ENCODE results near the gene TCF19.

TCF19 gene

DNA sequence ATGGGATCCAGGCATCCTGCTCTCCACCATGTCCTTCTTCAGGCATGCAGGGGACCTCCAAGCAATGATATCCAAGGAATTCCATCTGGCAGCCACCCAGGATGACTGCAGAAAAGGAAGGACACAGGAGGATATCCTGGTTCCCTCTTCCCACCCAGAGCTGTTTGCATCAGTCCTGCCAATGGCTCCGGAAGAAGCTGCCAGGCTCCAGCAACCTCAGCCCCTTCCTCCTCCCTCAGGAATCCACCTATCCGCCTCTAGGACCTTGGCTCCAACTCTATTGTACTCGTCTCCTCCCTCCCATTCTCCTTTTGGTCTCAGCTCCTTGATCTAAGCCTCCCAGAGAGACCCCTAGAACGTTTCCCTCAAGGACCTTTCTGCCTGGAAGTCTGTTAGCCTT lies 18.8 kb upstream of the TCF19 start:
- H2AFZ ChIP-seq (ENCODE audit: low read depth, low read length) = no peak overlapping the region
- H3K4me1 ChIP-seq (ENCODE audit: insufficient read depth, low read length) = no peaks in the 10 kb centered on the region
- peaks cover 16% of the 10 kb centered on the region for H3K36me3 ChIP-seq (ENCODE audit: insufficient read depth, low read length)
- H3K27me3 ChIP-seq (ENCODE audit: insufficient read depth, low read length) = no peaks in the 10 kb centered on the region
- H3K4me3 ChIP-seq (ENCODE audit: low read length) = no peak overlapping the region
- no peaks in the 10 kb centered on the region for H3K9me3 ChIP-seq (ENCODE audit: low read length)

GRCh38 chr6:31140643-31141042 lies 17.7 kb upstream of the TCF19 start:
- no peak overlapping the region for H3K4me3 ChIP-seq (ENCODE audit: low read length)
- H3K4me1 ChIP-seq (ENCODE audit: insufficient read depth, low read length) = no peaks in the 10 kb centered on the region
- H2AFZ ChIP-seq (ENCODE audit: low read depth, low read length) = no peak overlapping the region
- no peaks in the 10 kb centered on the region for H3K27me3 ChIP-seq (ENCODE audit: insufficient read depth, low read length)
- no peaks in the 10 kb centered on the region for H3K9me3 ChIP-seq (ENCODE audit: low read length)
- H3K36me3 ChIP-seq (ENCODE audit: insufficient read depth, low read length) = peaks cover 21% of the 10 kb centered on the region

DNA sequence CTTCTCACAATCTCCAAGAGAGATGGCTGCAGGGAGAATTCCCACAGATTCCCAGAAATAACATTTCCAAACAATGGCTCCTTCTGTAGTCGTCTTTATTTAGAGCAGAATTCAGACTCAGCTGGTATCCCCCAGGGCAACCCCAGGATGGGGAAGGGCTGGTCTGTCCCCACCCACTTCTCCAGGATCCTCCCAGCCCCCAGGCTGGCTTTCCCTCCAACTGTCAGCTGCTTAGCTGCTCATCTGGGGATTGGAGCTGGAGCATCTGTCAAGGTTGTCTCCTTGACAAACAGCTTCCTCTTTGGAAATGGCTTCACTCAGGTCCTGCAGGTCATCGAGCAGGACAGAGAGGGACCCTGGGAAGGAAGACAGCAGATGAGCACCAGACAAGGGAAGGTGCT lies 16.0 kb upstream of the TCF19 start:
- Histone ChIP-seq H3K9me3 (ENCODE audit: low read length) (no peaks in the 10 kb centered on the region), H3K4me1 (ENCODE audit: insufficient read depth, low read length) (no peaks in the 10 kb centered on the region), H3K27me3 (ENCODE audit: insufficient read depth, low read length) (no peaks in the 10 kb centered on the region), H3K36me3 (ENCODE audit: insufficient read depth, low read length) (peaks cover 21% of the 10 kb centered on the region), H2AFZ (ENCODE audit: low read depth, low read length) (no peak overlapping the region), H3K4me3 (ENCODE audit: low read length) (no peak overlapping the region)

GRCh38 chr6:31143148-31143547 lies 15.2 kb upstream of the TCF19 start:
- Histone ChIP-seq H3K4me1 (ENCODE audit: insufficient read depth, low read length) (no peaks in the 10 kb centered on the region), H3K4me3 (ENCODE audit: low read length) (no peak overlapping the region), H2AFZ (ENCODE audit: low read depth, low read length) (no peak overlapping the region)

GRCh38 chr6:31144296-31144969 lies 14.0 kb upstream of the TCF19 start:
- Histone ChIP-seq H3K4me3 (ENCODE audit: low read length) (no peak overlapping the region), H3K36me3 (ENCODE audit: insufficient read depth, low read length) (peaks cover 21% of the 10 kb centered on the region), H3K4me1 (ENCODE audit: insufficient read depth, low read length) (no peaks in the 10 kb centered on the region), H3K9me3 (ENCODE audit: low read length) (no peaks in the 10 kb centered on the region), H2AFZ (ENCODE audit: low read depth, low read length) (no peak overlapping the region), H3K27me3 (ENCODE audit: insufficient read depth, low read length) (no peaks in the 10 kb centered on the region)

More at GRCh38 chr6:31143148-31143547, 15.2 kb upstream of the TCF19 start:
- Histone ChIP-seq H3K27me3 (ENCODE audit: insufficient read depth, low read length) (no peaks in the 10 kb centered on the region), H3K9me3 (ENCODE audit: low read length) (no peaks in the 10 kb centered on the region), H3K36me3 (ENCODE audit: insufficient read depth, low read length) (peaks cover 21% of the 10 kb centered on the region)

- H3K4me1 ChIP-seq (ENCODE audit: insufficient read depth, low read length) = no peaks in the 10 kb centered on the region
- H2AFZ ChIP-seq (ENCODE audit: low read depth, low read length) = no peak overlapping the region
- no peaks in the 10 kb centered on the region for H3K27me3 ChIP-seq (ENCODE audit: insufficient read depth, low read length)
- no peak overlapping the region for H3K4me3 ChIP-seq (ENCODE audit: low read length)
- no peaks in the 10 kb centered on the region for H3K9me3 ChIP-seq (ENCODE audit: low read length)
- H3K36me3 ChIP-seq (ENCODE audit: insufficient read depth, low read length) = peaks cover 21% of the 10 kb centered on the region
Observed at GRCh38 chr6:31144970-31145340, 13.4 kb upstream of the TCF19 start.

DNA sequence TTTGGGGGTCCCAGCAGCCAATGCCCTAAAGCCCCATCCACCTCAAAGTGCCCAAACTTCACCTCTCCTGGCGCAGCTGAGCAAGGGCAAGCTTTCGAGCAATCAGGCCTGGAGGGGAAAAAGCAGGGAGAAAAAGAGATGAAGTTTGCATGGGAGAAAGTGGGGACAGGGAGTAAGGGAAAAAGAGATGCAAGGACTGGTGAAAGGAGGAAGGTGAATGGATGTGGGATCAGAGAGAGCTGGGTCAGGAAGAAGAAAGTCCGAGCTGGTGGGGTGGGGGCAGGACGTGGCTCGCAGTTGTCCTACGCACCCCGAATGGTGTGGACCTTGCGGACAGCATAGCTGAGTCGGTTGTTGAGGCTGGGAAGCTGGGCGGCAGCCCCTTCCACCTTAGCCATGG lies 13.0 kb upstream of the TCF19 start:
- no peaks in the 10 kb centered on the region for H3K27me3 ChIP-seq (ENCODE audit: insufficient read depth, low read length)
- peaks cover 25% of the 10 kb centered on the region for H3K36me3 ChIP-seq (ENCODE audit: insufficient read depth, low read length)
- no peaks in the 10 kb centered on the region for H3K9me3 ChIP-seq (ENCODE audit: low read length)
- no peak overlapping the region for H3K4me3 ChIP-seq (ENCODE audit: low read length)
- H3K4me1 ChIP-seq (ENCODE audit: insufficient read depth, low read length) = no peaks in the 10 kb centered on the region
- H2AFZ ChIP-seq (ENCODE audit: low read depth, low read length) = no peak overlapping the region

DNA sequence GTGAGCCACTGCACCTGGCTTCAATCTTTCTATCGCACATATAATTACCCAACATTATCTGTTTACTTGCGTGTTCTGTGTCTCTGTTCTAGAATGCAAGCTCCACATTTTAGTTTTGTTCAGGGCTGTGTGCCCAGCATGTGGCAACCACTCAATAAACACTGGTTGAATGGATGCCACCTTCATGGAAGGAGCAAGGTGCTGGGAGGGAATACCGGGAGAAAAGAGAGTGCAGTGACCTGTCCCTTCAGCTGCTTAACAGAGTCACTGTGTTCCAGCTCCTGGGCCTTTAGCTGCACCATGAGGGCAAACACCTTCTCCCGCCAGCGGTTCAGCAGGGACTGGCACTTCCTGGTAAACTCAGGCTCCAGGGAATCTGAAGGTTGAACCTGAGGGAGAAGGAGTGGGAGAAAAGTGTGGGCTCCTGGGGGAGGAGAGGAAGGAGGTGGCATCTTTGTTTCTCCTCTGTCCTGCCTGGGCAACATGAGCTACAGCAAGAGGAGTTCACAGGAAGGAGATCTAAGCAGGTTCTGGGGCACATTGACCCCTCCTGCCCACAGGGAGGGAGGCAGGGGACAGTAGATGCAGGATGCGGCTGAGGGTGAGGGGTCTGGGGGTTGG lies 8.5 kb upstream of the TCF19 start:
- Histone ChIP-seq H3K4me1 (ENCODE audit: insufficient read depth, low read length) (no peaks in the 10 kb centered on the region), H3K36me3 (ENCODE audit: insufficient read depth, low read length) (peaks cover 15% of the 10 kb centered on the region), H2AFZ (ENCODE audit: low read depth, low read length) (no peak overlapping the region), H3K4me3 (ENCODE audit: low read length) (no peak overlapping the region), H3K27me3 (ENCODE audit: insufficient read depth, low read length) (no peaks in the 10 kb centered on the region), H3K9me3 (ENCODE audit: low read length) (no peaks in the 10 kb centered on the region)

GRCh38 chr6:31152781-31153180 lies 5.6 kb upstream of the TCF19 start:
- Histone ChIP-seq H3K4me1 (ENCODE audit: insufficient read depth, low read length) (peaks cover 6% of the 10 kb centered on the region), H3K36me3 (ENCODE audit: insufficient read depth, low read length) (peaks cover 13% of the 10 kb centered on the region), H3K27me3 (ENCODE audit: insufficient read depth, low read length) (no peaks in the 10 kb centered on the region), H2AFZ (ENCODE audit: low read depth, low read length) (no peak overlapping the region), H3K9me3 (ENCODE audit: low read length) (no peaks in the 10 kb centered on the region), H3K4me3 (ENCODE audit: low read length) (no peak overlapping the region)

DNA sequence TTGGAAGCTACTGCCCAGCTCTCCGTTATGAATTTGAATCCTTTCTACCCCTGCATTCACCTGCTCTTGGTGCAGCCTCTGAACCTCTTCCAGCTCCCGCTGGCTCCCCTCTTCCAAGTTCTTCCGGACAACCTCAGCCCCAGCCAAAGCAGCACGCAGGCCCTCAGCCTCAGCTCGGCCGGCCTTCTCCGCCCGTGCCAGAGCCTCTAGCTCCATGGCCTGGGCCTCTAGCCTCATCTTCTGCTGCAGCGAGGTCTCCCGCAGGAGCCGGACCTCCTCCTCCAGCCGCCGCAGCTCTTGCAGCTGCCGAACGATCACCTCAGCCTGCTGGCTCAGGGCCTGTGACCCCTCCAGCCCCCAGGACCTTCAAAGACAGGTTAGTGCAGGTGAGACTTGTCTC lies 4.0 kb upstream of the TCF19 start:
- no peaks in the 10 kb centered on the region for H3K27me3 ChIP-seq (ENCODE audit: insufficient read depth, low read length)
- H3K9me3 ChIP-seq (ENCODE audit: low read length) = no peaks in the 10 kb centered on the region
- peaks cover 15% of the 10 kb centered on the region for H3K4me1 ChIP-seq (ENCODE audit: insufficient read depth, low read length)
- H2AFZ ChIP-seq (ENCODE audit: low read depth, low read length) = no peak overlapping the region
- peaks cover 13% of the 10 kb centered on the region for H3K36me3 ChIP-seq (ENCODE audit: insufficient read depth, low read length)
- no peak overlapping the region for H3K4me3 ChIP-seq (ENCODE audit: low read length)

DNA sequence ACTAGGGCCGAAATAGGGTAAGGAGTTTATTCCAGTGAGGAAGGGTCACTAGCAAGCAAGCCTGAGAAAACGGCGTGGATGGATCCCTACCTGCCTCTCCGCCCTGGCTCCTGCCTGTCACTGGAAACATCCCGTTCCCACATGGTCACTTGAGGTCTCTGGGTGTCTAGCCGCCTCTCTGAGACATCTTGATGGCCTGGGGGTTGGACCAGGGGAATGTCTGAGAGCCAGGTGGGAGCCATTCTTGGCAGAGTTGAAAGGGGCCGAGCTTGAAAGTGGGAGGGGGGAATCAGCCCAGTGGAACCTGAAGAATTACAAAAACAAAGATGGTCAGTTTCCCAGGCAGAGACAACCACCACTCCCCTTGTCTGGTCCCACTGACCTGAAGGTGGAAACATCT lies 1.7 kb upstream of the TCF19 start:
- Histone ChIP-seq H3K27me3 (ENCODE audit: insufficient read depth, low read length) (no peaks in the 10 kb centered on the region), H3K4me3 (ENCODE audit: low read length) (no peak overlapping the region), H3K36me3 (ENCODE audit: insufficient read depth, low read length) (peaks cover 7% of the 10 kb centered on the region), H2AFZ (ENCODE audit: low read depth, low read length) (no peak overlapping the region), H3K9me3 (ENCODE audit: low read length) (no peaks in the 10 kb centered on the region), H3K4me1 (ENCODE audit: insufficient read depth, low read length) (peaks cover 19% of the 10 kb centered on the region)

DNA sequence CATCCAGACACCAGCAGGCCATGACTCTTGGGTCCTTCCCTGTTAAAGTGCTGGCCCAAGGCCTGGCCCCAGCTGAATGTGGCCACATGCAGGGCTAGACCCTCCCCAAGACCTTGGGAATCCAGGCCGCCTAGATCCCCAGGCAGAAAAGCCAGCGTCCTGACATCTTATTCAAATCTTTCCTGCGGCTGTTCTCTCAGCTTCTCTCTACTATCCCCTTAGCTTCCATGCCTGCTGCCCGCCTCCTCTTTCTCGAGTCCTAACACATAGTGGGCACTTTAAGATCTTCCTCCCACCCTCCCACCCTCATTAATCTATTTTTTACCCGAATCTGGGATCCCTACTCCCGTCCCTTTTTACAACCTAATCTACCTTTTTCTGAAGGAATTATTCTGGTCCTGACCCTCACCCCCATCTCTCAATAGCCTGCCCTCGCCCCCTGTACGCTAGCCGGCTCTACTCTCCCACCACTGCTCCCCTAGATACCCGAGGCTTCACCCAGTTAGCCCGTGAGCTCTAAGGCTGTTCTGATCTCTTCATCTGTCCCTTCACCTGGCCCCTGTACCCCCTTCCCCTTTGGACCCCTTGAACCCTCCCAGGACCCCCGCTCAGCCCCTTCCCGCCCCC lies 763 bp upstream of the TCF19 start, which contains the start of gene CCHCR1:
CCHCR1 (minus strand) TSS at position 290 of the 627 bp plus-strand sequence; CDS start at position 88, 202 bp downstream.
- peaks cover 13% of the 10 kb centered on the region for H3K36me3 ChIP-seq (ENCODE audit: insufficient read depth, low read length)
- no peaks in the 10 kb centered on the region for H3K9me3 ChIP-seq (ENCODE audit: low read length)
- peaks cover 19% of the 10 kb centered on the region for H3K4me1 ChIP-seq (ENCODE audit: insufficient read depth, low read length)
- peak within 1 kb of the TSS; percentile 84 for H2AFZ ChIP-seq (ENCODE audit: low read depth, low read length)
- no peaks in the 10 kb centered on the region for H3K27me3 ChIP-seq (ENCODE audit: insufficient read depth, low read length)
- H3K4me3 ChIP-seq (ENCODE audit: low read length) = peak within 1 kb of the TSS; percentile 72
